DND-41 (cell line): ENCODE measurements around the gene KANSL3.

Source experiments
- EZH2 ChIP-seq: IDR thresholded peaks from 3 replicates; pipeline ENCODE4 v1.6.1; 2012; ENCODE audit warnings: borderline replicate concordance, low read depth, mild to moderate bottlenecking, moderate library complexity, low read length, inconsistent platforms; ENCODE audit not compliant: severe bottlenecking
- TF ChIP-seq, protein P1 (sequence below): IDR thresholded peaks from 2 replicates; pipeline ENCODE4 v1.5.1; 2012; ENCODE audit warnings: borderline replicate concordance, low read length, moderate library complexity, mild to moderate bottlenecking; ENCODE audit not compliant: poor library complexity, severe bottlenecking; ENCODE audit errors: extremely low read depth

DNA sequence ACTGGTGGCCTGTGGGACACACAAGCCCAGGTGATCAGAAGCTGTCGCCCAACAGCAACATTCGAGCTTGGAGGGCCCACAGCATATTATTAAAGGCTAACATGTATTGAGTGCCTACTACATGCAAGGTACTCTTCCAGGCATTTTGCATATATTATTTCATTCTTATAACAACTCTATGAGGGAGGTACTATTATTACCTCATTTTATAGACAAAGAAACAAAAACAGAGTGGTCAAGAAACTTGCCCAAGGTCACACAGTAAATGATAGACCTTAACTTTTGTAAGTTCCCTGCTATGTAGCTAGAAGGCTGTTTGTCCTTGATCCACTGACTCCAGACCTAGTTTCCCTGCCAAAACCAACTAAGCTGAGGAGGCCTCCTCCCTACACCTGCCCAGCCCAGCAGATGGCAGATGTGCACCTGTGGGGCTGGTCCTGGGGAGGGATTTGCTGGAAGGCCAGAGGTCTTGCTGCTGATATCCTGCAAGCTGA, 35.7 kb downstream of the KANSL3 start:
- TF ChIP-seq, protein P1, sequence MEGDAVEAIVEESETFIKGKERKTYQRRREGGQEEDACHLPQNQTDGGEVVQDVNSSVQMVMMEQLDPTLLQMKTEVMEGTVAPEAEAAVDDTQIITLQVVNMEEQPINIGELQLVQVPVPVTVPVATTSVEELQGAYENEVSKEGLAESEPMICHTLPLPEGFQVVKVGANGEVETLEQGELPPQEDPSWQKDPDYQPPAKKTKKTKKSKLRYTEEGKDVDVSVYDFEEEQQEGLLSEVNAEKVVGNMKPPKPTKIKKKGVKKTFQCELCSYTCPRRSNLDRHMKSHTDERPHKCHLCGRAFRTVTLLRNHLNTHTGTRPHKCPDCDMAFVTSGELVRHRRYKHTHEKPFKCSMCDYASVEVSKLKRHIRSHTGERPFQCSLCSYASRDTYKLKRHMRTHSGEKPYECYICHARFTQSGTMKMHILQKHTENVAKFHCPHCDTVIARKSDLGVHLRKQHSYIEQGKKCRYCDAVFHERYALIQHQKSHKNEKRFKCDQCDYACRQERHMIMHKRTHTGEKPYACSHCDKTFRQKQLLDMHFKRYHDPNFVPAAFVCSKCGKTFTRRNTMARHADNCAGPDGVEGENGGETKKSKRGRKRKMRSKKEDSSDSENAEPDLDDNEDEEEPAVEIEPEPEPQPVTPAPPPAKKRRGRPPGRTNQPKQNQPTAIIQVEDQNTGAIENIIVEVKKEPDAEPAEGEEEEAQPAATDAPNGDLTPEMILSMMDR = no peak
- no peak for TF ChIP-seq EZH2
